ENCODE results near the gene BST2.

The BST2 gene

GRCh38 chr19:17447704-17448130 lies 42.3 kb upstream of the BST2 start:
- Histone ChIP-seq H3K4me3 (peak overlapping the region in 1 of 2 donors; percentile 51), H3K36me3 (no peaks in the 10 kb centered on the region), H3K4me1 (peaks cover 0 to 14% (median 8%) of the 10 kb centered on the region in 4 donors), H3K27ac (no peak overlapping the region), H3K9me3 (no peaks in the 10 kb centered on the region), H3K27me3 (peaks cover 0 to 39% of the 10 kb centered on the region in 2 donors)
- no peak for DNase-seq
- no peak for TF ChIP-seq CTCF (IDR thresholded peaks at IDR 0.05)
- intact Hi-C loops (cut with DNase I; ENCODE audit: low total_unique reads), result no loop called here

- H3K27ac ChIP-seq, result no peak overlapping the region
- H3K4me1 ChIP-seq, result peaks cover 0 to 14% (median 8%) of the 10 kb centered on the region in 4 donors
- H3K4me3 ChIP-seq, result no peak overlapping the region
- intact Hi-C loops (cut with DNase I; ENCODE audit: low total_unique reads), result no loop called here
- DNase-seq, result no peak
- no peaks in the 10 kb centered on the region for H3K9me3 ChIP-seq
- no peak for TF ChIP-seq CTCF (IDR thresholded peaks at IDR 0.05)
- H3K27me3 ChIP-seq, result peaks cover 0 to 22% of the 10 kb centered on the region in 2 donors
- no peaks in the 10 kb centered on the region for H3K36me3 ChIP-seq
Measured at GRCh38 chr19:17445526-17446165, 40.2 kb upstream of the BST2 start.

- H3K4me1 ChIP-seq, result no peaks in the 10 kb centered on the region
- H3K27ac ChIP-seq, result no peak overlapping the region
- no peak overlapping the region for H3K4me3 ChIP-seq
- intact Hi-C loops (cut with DNase I; ENCODE audit: low total_unique reads), result no loop called here
- no peaks in the 10 kb centered on the region for H3K9me3 ChIP-seq
- H3K27me3 ChIP-seq, result no peaks in the 10 kb centered on the region
- no peak for DNase-seq
- H3K36me3 ChIP-seq, result peaks cover 0 to 2% (median under 1%) of the 10 kb centered on the region in 3 donors
- no peak for TF ChIP-seq CTCF (IDR thresholded peaks at IDR 0.05)
Measured at GRCh38 chr19:17441241-17442021, 36.0 kb upstream of the BST2 start.

- Histone ChIP-seq H3K4me3 (no peak overlapping the region), H3K9me3 (no peaks in the 10 kb centered on the region), H3K27ac (no peak overlapping the region), H3K4me1 (no peaks in the 10 kb centered on the region), H3K36me3 (peaks cover 0 to 9% (median 8%) of the 10 kb centered on the region in 3 donors), H3K27me3 (no peaks in the 10 kb centered on the region)
- intact Hi-C loops (cut with DNase I; ENCODE audit: low total_unique reads), result no loop called here
- no peak for DNase-seq
- no peak for TF ChIP-seq CTCF (IDR thresholded peaks at IDR 0.05)
Measured at GRCh38 chr19:17436874-17437267, 31.4 kb upstream of the BST2 start.

- Histone ChIP-seq H3K36me3 (peaks cover 0 to 9% (median 8%) of the 10 kb centered on the region in 3 donors), H3K27me3 (no peaks in the 10 kb centered on the region), H3K4me1 (no peaks in the 10 kb centered on the region), H3K27ac (no peak overlapping the region), H3K4me3 (no peak overlapping the region), H3K9me3 (no peaks in the 10 kb centered on the region)
- no peak for TF ChIP-seq CTCF (IDR thresholded peaks at IDR 0.05)
- DNase-seq, result no peak
- intact Hi-C loops (cut with DNase I; ENCODE audit: low total_unique reads), result no loop called here
Measured at GRCh38 chr19:17436094-17436873, 30.9 kb upstream of the BST2 start.
